HG03108 (cell line): ENCODE data around the gene CLNK.

Experiments used
- ATAC-seq: cut with Tn5 transposase; IDR thresholded peaks from one replicate; pipeline ENCODE4 v1.9.1; 2021; ENCODE audit warnings: moderate library complexity; ENCODE audit not compliant: unreplicated experiment

CLNK gene

DNA sequence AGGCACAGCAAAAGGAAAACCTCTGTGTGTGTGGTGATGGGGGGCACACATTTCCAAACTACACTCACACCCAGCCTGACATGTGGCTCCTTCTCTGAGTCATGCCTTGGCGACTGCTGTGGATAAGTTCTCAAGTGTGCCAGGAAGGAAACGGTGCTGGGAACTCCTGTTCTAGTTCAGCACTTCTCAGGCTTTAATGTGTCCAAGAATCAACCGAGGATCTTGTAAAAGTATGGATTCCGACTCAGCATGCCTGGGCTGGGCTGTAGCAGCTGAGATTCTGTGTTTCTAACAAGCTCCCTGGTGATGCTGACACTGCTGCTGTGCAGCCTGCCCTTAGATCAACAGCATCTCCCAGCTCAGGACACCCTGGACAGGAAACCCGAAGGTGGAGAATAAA, 20.2 kb downstream of the CLNK start:
- ATAC-seq, result peak; percentile 51

DNA sequence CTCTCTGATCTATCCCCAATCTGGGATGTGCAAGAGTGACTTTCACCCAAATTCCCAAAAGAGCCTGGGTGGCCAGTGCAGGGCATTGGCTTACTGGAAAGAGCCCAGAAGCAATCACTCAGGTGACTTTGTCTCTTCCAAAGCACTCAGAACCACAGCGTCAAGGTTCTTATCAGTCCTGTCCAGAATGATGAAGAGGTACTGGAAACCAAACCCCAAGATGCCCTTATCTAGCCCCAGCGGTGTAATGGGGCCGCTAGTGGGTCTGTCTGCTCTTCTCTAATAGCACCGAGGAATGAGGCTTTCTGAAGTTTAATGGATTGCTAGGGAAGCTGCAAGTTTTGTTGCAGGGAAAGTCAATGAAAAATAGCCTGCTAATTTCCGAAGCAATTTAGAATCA, 21.6 kb downstream of the CLNK start:
- no peak for ATAC-seq

- ATAC-seq, result no peak
Measured at GRCh38 chr4:10661047-10661446, 23.5 kb downstream of the CLNK start.

DNA sequence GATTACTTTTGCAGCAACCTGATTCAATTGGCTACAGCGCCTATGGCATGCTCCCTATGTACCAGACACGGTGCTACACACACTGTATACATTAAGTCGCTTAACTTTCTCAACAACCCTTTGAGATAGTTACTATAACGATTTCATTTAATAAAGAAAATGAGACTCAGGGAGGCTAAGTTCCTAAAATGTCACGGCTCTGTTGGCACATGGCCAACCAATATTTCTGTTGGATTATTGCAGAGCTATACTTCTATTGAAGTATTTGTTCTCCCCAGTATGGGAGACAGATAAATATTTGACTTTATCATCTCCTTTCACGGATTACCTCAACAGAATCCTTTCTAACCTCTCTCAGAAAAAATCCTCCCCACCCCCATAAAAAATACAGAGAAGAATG, 25.3 kb downstream of the CLNK start:
- no peak for ATAC-seq

GRCh38 chr4:10656988-10657387, 27.6 kb downstream of the CLNK start:
- no peak for ATAC-seq

- no peak for ATAC-seq
Measured at GRCh38 chr4:10656420-10656819, 28.1 kb downstream of the CLNK start.

GRCh38 chr4:10655968-10656367, 28.6 kb downstream of the CLNK start:
- no peak for ATAC-seq

GRCh38 chr4:10648479-10648878, 36.1 kb downstream of the CLNK start:
- ATAC-seq, result no peak

DNA sequence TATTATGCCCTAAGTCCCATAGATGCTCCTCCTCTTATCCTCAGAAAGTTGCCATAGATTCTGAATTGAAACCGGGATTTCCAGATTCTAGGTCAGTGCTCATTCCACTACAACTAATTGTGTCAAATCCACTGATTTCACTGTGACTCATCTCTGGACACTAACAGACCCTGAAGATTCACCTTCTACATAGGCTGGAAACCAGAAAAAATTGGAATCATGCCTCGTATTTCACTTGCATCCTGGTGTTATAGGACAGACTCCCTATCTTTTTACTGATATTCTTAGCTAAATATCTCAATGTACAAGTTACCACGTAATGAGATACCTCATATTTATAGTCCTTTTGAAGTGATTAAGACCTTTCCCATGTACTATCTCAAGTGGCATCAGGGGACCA, 36.7 kb downstream of the CLNK start:
- ATAC-seq, result no peak

- no peak for ATAC-seq
Measured at GRCh38 chr4:10643600-10644425, 40.8 kb downstream of the CLNK start.

GRCh38 chr4:10640561-10641201, 43.9 kb downstream of the CLNK start:
- ATAC-seq, result no peak

- no peak for ATAC-seq
Measured at GRCh38 chr4:10639664-10640063, 44.9 kb downstream of the CLNK start.

DNA sequence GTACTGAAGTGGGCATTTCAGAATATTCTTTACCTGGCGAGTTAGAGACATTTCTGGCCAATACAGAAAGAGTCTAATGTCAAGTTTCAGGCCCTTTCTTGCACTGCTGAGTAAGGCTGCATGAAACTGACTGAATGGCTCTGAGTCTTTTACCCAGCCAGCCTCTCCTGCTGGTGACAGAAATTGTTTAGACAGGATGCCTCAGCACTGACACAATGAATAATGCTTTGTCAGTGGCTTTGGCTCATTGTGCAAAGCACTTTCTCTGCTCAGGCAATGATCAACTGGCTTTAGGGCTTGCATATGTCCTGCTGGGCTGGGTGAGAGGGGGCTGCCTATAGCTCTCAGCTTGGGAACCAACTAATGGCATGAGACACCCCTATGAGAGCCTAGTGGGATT, 45.5 kb downstream of the CLNK start:
- ATAC-seq, result no peak

- no peak for ATAC-seq
Measured at GRCh38 chr4:10635091-10635490, 49.5 kb downstream of the CLNK start.

DNA sequence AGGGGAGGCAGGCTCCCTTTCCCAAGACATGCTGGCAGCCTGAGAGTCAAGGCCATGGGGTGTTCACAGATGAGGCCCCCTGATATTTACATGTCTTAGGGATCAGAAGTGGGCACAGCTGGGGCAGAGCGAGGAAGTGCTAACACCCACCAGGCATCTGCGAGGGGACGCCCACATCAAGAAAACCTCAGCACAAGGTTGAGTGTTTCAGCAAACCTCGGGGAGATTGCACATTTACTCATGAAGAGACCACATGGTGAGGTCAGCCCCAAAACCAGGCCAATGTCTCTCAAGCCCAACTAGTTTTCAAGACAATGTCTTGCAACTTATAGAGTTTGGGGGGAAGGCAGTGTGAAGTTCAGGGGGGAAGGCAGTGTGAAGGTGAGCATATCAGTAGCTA, 55.2 kb downstream of the CLNK start:
- no peak for ATAC-seq

DNA sequence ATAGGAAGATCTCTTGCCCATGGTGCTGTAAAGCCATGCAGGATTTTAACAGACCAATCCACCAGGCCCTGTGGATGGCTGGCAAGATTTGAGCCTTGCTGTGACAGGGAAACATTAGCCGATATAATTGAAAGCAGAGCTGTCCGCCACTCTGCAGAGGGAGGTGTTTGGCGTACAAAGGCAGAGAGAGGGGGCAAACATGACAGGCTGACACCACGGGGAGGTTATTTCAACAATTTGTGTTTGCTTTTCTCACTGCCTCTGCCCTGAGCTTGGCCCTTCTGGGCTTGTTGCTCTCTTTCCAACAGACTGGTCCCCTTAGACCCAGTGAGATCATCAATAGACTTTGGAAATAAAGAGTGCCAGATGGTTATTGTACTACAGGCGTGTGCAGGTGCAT, 59.4 kb downstream of the CLNK start:
- no peak for ATAC-seq

DNA sequence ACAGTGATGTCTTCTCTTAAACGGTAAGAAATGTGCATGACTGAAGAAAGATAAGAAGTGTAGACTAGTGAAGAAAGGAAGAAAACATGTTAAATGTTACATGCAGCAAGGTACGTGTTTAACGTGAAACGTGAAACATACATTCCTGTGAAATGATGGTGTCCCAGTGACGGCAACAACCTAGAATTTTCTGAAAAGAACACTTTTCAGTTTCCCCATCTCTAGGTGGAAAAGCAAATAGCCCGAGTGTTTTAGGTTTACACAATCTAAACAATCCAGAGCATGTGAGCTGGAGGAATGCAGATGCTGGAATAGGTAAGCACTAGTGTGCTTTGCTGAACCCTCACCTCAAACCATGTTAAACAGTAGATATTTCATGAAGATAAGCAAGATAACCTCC, 60.7 kb downstream of the CLNK start:
- no peak for ATAC-seq

DNA sequence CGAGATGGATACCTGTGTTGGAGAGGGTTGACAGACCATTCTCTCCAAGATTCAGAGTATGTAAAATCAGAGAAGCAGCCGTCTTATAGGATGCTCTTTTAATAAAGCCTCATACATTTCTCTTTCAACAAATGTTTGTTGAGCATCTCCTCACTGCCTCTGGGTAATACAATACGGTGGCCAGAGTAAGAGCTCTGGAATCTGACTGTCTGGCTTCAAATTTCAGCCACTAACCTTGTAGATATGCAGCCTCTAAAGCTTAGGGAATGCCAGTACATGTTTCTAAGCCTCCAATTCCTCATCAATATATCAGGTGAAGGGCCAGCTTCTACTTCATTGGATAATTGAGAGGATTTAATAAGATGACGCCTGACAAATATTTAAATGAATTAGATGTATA, 61.3 kb downstream of the CLNK start:
- no peak for ATAC-seq

DNA sequence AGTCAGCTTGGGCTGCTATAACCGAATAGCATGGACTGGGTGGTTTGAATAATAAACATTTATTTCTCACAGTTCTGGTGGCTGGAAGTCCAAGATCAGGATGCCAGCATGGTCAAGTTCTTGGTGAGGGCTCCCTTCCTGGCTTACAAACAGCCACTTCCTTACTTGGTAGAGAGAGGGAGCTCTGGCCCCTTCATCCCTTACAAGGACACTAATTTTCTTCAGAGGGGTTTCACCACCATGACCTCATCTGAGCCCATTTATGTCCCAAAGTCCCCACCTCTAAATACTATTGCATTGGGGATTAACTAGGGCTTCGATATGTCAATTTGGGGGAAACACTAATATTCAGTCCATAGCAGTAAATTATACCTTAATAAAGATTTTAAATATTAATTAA, 61.8 kb downstream of the CLNK start:
- ATAC-seq, result peak; percentile 61

DNA sequence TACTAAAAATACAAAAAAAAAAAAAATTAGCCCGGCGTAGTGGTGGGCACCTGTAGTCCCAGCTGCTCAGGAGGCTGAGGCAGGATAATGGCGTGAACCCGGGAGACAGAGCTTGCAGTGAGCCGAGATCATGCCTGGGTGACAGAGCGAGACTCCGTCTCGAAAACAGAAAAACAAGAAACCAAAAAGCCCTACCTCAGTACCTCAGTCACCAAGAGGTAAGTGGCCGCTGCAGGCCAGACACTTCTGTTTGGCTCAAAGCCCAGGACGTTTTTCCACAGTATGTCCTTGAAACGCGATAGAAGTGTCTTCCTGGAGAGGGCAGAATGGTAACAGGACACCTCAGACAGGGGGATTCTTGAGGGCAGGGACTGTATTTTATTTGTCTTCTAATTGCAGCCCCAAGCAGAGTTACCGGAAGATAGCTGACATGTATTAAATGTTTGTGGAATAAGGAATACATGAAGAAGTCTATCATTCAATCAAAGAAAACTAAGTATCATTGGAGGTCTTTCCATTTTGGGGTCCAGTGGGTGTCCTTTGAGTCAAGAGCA, 63.6 kb downstream of the CLNK start:
- no peak for ATAC-seq

GRCh38 chr4:10619855-10620254, 64.7 kb downstream of the CLNK start:
- no peak for ATAC-seq

- ATAC-seq, result no peak
Measured at GRCh38 chr4:10619220-10619619, 65.3 kb downstream of the CLNK start.
